Middle frontal gyrus (tissue), 1 donor: Measurements from ENCODE around the gene KCNG2.
"Not testable (repeated sequence)": the region's sequence is repeated elsewhere in the genome, so short reads cannot be mapped to it uniquely, and the experiment has no call there.

ENCODE experiments used
- DNase-seq: peaks from one replicate; pipeline ENCODE4 v3.0.0-alpha.2; 2015; ENCODE audit warnings: low spot score; ENCODE audit errors: extremely low spot score

Gene KCNG2

DNA sequence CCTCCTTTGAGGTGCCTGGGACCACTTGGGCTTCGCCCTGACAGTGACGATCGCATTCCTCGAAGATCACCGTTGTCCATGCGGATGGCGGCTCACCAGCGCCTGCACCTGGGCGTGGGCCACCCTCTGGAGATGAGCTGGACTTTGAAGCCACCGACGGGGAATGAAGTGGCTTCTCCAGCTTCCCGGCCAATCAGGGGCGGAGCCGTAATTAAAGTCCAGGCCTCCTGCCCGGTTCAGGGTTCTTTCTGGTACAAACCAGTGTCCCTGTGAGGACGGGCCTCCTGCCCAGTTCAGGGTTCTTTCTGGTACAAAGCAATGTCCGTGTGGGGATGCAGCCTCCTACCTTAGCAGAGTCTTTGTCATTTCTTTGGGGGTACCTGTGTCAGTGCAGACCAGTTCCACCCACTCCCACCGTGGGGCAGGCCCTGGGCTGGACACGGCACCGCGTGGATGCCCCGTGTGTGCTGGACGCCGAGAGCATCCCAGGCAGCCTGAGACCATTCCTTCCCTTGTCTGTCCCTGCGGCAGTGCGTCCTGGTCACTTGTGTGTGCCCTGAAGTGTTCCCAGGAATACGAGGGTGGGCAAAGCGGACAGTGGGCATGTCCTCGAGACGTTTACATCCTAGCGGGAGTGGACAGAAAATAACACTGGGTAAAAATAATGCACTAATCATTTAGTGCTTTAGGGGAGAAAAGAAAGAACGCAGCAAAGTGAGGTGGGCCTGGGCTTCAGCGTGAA lies 55.0 kb downstream of the KCNG2 start:
- no peak for DNase-seq

DNA sequence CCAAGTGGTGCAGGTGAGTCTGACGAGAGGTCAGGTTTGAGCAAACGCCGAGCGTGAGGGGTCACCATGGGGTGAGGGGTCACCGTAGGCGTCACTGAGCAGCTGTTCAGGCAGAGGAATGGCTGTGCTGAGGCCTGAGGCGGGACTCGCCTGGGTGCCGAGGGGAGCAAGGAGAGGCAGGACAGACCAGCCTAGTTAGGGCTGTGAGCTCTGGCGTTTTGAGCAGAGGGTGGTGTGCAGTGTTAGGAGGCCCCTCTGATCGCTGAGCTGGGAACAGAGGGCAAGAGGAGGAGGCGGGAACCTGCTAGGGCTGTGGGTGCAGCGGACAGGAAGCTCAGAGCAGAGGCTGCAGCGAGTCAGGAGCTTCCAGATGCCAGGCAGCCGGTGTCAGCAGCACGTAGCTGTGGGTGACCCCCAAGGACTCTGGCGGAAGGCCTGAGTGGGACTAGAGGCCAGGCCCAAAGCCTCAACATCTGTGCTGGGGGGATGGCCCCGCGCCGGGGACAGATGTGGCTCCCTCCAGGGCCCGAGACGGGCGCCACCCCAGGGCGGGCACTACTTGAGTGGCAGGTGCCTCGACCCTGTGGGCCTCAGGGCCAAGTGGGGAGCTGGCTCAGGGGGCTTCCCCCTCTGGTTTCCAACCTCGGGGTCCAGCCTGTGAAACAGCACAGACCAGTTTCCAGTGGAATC lies 55.7 kb downstream of the KCNG2 start:
- no peak for DNase-seq

DNA sequence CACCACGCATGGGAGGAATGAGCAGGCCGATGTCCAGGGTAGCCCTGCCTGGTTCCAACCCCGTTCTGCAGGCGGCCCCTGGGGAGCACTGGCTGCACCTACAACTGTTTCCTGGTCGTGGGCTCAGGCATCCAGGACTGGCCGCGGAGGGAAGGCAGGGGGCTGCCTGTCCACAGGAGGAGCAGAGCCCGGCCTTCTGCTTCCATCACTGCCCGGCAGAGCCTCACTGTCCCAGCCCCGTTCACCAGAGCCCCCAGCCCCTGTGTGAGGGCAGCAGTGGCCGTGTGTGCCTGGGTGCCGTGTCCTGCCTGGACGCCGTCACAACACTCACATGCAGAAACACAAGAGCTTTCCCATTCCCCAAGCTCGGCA lies 56.2 kb downstream of the KCNG2 start:
- DNase-seq: no peak

DNA sequence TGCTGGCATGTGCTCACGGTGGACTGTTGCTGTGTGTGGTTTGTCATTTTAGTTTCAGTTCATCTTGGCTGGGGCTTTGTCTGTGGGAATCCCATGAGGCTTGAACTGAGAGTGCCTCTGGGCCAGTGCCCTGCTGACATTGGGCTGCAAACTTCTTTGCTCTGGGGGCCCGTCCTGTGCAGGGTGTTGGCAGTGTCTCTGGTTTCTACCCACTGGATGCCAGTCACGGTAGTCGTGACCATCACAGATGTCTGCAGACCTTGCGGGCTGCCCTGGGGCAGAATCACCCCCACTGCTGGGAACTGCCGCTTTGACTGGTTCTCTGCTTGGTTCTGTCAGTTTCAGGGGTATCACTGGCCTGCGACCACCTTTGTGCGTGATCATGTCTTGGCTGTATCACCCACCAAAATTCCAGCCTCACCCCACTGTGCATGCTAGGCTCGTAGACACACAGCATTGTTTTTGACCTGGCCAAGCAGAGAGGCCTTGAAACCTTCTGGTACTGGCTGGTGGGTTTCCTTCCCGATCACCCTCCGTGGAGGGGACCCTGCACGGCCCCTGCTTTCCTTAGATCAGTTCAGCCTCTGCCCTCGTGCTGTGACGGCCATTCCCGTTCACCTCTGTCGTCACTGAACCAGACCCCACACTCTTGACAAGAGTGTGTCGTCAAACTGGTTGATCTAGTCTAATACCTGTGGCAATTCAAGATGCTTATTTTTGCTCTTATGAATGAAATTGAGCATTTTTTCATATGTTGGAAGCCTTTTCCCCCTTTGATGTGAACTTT lies 57.6 kb downstream of the KCNG2 start:
- no peak for DNase-seq

DNA sequence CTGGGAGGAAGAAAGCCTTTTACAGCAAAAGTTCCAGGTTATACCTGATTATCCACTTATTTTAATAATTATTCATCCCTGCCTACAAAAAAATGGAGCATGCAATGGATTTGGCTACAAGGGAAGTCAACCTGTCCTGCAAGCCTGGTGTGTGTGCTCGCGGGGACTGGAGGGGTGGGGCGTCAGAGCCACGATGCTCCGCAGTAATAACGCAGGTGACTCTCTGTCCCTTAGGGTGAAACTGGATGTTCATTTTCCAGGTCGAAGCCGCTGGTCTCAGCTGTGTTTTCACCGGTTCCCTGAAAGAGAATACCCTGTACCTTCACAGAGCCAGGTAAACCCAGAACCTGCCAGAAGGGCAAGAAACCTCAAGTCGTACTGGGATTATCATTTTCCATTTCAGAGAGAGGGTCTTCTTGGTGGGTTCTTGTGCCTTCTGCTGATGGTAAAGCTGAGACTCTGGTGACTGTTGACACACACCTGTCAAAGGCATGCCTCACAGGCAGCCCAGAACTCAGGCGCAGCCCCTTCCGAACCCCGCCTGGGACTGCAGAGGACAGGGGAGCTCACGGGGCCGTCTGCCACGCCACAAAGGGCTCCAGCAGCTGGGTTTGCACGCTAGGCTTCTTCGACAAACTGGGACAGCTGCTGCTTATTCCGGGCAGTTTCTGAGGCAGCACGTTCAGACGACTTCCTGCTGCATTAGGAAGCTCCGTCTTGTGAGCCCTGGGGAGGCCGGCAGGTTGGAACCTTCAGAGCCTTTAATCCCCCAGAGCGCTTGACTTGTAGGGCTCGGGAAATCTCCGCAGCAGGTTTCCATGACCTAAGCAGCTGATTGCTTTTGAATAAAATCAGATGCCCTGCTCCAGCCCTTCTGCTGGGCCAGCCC lies 58.6 kb downstream of the KCNG2 start:
- no peak for DNase-seq

DNA sequence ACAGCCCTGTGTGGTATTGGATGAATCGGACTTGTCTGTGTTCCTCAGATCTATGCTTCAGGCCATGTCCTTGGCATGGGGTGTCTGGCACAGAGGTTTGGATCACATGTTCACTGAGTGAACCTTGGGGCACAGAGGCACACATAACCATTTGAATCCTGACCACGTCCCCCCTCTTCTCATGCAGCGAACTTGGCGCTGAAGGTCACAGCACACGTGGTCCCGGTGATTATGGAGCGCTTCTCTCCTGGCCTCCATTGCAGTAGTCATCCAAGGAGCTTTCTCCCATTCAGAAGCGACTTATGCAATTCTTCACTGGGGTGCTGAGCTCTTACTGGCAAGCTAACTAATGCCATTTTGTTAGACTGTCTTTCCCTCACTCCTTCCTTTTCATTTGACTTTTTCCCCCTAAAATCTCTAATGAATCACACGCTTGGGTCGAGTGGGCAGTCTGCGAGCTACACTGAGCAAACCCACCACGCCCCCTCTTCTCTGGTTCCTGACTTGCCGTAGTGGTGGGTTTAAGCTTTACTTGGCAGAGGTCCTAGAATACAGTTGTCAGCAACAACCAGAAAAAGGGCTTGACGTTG lies 59.4 kb downstream of the KCNG2 start:
- no peak for DNase-seq

DNA sequence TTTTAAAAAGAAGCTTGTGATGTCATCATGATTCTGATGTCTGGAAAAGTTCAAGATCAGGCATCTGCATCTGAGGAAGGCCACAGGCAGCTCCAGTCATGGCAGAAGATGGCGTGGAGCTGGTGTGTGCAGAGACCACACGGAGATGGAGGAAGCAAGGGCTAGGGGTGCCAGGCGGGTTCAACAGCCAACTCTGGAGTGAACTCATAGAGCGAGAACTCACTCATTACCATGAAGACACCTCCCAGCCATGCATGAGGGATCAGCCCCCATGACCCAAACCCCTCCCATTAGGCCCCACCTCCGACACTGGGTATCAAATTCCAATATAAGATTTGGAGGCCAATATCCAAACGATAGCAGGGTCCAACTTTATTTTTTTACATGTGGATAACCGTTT lies 61.6 kb downstream of the KCNG2 start:
- no peak for DNase-seq

DNA sequence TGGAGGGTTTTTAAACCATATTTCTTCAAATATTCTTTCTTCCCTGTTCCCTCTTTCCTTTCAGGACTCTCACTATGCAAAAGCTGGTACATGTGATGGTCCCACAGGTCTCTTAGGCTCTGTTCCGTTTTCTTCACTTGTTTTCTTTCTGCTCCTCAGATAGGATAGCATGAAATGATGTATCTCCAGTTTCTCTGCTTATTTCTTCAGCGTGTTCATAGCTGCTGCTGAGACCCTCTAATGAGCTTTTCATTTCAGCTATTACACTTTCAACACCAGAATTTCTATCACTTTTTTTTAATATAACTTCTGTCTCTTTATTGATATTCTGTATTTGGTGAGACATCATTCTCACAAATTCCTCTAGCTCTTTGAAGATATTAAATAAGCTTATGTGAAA lies 63.9 kb downstream of the KCNG2 start:
- DNase-seq: no peak

DNA sequence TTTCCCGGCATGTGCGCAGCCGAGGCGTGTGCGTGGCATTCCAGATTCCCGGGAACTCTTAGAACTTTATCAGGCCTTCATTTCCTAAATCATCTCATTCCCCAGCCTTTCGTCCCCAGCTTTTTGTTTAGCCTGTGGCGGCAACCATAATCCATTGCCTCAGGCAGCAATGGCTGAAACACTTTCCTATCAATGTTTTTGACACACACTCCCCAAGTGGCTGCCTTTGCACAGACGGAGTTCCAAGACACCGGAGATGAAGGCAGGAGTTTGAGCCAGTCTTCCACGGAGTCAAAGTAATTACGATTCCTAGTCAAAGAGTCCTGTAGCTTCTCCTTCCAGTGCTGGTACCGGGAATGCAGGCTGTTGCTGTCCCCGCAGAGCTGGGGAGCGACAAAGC lies 64.8 kb downstream of the KCNG2 start:
- no peak for DNase-seq

DNA sequence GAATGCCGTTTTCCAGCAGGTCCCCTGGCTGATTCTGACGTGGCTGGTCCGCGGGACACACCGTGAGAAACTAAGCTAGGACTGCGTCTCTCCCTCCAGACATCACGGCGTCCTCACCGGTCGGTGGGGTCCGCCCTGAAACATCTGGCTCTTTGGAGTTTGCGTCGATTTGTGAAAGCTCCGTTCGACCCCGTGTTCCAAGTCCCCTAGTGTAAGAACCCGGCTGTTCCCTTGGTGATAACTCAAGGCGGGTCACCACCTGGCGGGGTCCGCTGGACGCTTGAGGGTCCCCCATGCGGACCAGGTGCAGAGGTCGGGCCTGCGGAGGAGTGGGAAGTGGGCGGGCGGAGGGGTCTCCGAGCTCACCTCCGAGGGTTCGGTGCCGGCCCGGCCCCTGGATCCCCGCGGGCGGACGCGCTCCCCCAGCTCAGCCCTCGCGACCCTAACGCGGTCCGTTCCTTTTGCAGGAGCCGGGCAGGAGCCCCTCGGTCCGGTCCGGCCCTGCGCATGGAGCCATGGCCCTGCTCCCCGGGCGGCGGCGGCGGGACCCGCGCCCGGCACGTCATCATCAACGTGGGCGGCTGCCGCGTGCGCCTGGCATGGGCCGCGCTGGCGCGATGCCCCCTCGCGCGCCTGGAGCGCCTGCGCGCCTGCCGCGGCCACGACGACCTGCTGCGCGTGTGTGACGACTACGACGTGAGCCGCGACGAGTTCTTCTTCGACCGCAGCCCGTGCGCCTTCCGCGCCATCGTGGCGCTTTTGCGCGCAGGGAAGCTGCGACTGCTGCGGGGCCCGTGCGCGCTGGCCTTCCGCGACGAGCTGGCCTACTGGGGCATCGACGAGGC lies 65.6 kb downstream of the KCNG2 start:
- no peak for DNase-seq

DNA sequence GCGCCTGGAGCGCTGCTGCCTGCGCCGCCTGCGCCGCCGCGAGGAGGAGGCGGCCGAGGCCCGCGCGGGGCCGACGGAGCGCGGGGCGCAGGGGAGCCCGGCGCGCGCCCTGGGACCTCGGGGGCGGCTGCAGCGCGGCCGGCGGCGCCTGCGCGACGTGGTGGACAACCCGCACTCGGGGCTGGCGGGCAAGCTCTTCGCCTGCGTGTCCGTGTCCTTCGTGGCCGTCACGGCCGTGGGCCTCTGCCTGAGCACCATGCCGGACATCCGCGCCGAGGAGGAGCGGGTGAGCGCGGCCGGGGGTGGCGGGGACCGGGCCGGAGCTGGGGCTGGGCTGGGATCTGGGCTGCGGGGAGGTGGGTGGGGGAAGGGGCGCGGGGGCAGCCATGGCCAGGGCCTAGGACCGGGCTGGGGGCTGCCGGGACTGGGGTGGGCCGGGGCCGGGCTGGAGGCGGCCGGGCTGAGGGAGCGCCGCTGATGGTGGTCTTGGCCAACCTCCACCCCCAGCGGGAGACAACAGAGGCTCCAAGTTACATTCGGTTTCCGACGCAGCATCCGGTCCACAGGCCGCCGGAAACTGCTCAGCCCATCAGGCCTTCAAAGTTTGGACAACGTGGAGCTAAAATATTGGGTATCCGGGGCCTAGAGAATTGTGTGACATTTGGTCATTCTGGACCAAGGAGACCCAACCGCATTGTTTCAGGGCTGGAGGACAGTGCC lies 66.4 kb downstream of the KCNG2 start:
- DNase-seq: no peak

DNA sequence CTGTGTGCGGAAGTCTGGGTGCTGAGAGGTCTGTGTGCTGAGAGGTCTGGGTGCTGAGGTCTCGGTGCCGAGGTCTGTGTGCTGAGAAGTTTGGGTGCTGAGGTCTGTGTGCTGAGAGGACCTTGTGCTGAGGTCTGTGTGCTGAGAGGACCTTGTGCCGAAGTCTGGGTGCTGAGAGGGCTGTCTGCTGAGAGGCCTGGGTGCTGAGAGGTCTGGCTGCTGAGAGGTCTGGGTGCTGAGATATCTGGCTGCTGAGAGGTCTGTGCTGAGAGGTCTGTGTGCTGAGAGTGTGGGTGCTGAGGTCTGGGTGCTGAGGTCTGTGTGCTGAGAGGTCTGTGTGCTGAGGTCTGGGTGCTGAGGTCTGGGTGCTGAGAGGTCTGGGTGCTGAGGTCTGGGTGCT lies 67.2 kb downstream of the KCNG2 start:
- DNase-seq: not testable (repeated sequence)

DNA sequence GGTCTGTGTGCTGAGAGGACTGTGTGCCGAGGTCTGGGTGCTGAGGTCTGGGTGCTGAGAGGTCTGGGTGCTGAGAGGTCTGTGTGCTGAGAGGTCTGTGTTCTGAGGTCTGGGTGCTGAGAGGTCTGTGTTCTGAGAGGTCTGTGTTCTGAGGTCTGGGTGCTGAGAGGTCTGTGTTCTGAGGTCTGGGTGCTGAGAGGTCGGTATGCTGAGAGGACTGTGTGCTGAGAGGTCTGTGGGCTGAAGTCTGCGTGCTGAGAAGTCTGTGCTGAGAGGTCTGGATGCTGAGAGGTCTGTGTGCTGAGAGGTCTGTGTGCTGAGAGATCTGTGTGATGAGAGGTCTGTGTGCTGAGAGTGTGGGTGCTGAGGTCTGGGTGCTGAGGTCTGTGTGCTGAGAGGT lies 68.2 kb downstream of the KCNG2 start:
- not testable (repeated sequence) for DNase-seq

DNA sequence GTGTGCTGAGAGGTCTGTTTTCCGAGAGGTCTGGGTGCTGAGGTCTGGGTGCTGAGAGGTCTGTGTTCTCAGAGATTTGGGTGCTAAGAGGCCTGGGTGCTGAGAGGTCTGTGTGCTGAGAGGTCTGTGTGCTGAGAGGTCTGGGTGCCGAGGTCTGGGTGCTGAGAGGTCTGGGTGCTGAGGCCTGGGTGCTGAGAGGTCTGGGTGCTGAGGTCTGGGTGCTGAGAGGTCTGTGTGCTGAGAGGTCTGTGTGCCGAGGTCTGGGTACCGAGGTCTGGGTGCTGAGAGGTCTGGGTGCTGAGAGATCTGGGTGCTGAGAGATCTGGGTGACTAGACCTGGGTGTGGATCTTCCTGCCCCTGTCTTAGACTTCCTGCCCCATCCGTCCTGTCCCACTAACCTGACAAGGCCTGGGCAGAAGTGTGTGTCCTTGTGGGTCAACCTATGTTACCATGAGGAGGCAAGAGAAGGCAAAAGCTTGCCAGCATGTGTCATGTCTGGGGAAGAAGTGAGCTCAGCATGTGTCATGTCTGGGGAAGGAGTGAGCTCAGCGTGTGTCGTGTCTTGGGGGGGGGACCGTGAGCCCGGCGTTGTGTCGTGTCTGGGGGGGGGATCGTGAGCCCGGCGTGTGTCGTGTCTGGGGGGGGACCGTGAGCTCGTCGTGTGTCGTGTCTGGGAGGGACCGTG lies 69.3 kb downstream of the KCNG2 start:
- DNase-seq: no peak

DNA sequence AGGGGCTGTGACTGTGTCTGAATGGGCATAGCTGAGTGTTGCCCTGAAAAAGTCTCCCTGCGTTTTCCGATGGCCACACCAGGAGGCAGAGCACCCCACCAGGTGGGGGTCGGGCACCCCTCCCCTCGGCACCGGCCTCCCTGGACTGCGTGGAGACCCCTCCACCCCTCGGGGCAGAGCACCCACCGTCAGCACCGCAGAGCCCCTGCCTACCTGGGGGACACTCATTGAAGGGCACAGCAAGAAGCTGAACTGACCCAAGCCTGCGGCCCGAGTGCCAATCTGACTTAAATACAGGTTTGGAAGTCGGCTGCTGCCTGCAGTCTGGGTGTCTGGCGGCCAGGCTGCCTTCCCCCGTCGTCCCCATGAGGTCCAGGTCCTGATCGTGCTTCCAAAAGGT lies 69.9 kb downstream of the KCNG2 start:
- no peak for DNase-seq

DNA sequence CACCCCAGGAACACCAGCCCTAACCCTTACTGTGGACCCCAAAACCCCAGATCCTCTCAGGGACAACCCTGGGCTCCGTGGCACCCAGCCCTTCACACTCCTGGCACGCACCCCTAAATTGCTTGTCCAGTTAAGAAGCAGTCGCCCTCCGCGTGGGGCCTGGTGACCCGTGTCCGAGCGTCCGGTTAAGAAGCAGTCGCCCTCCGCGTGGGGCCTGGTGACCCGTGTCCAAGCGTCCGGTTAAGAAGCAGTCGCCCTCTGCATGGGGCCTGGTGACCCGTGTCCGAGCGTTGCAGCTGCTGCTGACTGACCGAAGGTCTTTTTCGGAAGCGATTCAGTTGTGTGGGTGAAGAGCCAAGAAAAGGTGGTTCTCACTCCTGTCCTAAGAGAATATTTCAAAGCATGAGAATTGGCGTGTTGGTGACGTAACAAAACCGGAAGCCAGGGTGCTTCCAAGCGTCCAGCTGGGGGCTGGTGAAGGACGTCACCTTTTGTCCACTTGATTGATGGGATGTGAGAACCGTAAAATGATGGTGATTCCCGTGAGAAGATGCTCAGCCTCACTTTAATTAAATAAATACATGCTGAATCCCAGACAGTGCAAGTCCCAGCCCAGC lies 70.5 kb downstream of the KCNG2 start:
- DNase-seq: no peak

DNA sequence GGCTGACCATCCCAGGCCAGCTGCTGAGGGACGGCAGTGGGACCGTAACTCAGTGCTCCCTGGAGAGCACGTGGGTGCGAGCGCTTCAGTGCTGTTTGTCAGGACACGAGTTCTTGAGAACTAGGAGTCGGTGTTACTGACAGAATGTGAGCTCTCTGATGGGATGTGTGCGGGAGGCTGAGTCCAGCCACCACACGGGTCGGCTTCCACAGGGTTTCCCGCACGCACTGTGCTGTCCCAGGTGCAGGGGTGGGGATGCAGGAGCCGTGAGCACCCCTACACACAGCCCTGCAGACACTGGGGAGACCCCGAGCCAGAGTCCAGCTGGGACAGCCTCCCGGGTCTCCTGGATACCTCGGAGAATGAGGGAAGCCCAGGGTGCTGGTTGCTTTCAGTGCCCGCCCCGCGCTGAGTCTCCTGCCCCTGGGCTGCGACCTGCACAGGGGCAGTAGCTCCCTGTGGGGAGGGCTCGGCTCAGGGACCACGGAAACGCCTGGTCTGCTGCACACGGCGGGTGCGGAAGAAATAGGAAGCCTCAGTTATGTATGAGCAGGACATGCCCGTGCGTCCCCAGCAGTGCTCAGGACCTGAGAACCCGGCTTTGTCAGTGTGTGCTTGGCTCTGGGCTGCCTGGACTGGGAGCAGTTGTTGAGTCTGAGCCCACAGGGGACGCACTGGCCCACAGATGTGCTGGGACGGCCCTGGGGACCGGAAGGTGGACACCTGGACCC lies 71.2 kb downstream of the KCNG2 start:
- no peak for DNase-seq
